GM12878 (cell line): ENCODE measurements around the gene PSMD1. TPM values are rescaled to one million over a fixed set of nuclear protein-coding genes. Genes with fewer than 3 reads are reported as not detected.

Experiments used
- ATAC-seq: fragments of 200-7000 bp; cut with Tn5 transposase; 3 replicates; pipeline ENCODE4 v1.9.1; 2020; ENCODE audit warnings: mild to moderate bottlenecking, moderate library complexity
- BruUV-seq: library from RNA; stranded (reverse); fragments of 400-500 nt; replicated peaks from 2 replicates; lab custom pipeline; 2021; lab: Mats Ljungman, UMichigan
- CTCF ChIA-PET: fragments of 300-600 bp; sonication (Branson Sonifier 250); formaldehyde crosslinking; extraction: SDS; loops from one replicate; lab custom pipeline; 2021; ENCODE audit warnings: inconsistent platforms; lab: Yijun Ruan, JAX
- POLR2A ChIA-PET: fragments of 350-600 bp; formaldehyde crosslinking; extraction: SDS; loops from one replicate; lab custom pipeline; 2021; ENCODE audit warnings: inconsistent platforms; lab: Charles Lee
- RAD21 ChIA-PET: fragments of 300-600 bp; sonication (Branson Sonifier 250); formaldehyde crosslinking; loops from one replicate; lab custom pipeline; 2023; ENCODE audit warnings: antibody characterized with exemption; ENCODE audit not compliant: unreplicated experiment; lab: Charles Lee
- SMC1A ChIA-PET: fragments of 300-600 bp; sonication (Branson Sonifier 250); formaldehyde crosslinking; loops from one replicate; lab custom pipeline; 2023; ENCODE audit not compliant: unreplicated experiment, uncharacterized antibody; lab: Charles Lee
- DNase-seq: peaks from one replicate; pipeline ENCODE4 v3.0.0-alpha.2; 2011; ENCODE audit warnings: low read depth, low spot score
- FAIRE-seq: peaks from 3 replicates; lab custom pipeline; 2011; peaks lifted over from hg19 to GRCh38; lab: Jason Lieb, UNC
- H2AFZ ChIP-seq: 2 replicates; pipeline ENCODE4 v1.6.0; 2011; ENCODE audit warnings: low read depth, low read length, control low read depth; ENCODE audit not compliant: control insufficient read depth
- H3K27ac ChIP-seq: 2 replicates; pipeline ENCODE4 v1.5.1; 2011; ENCODE audit warnings: control low read depth; ENCODE audit not compliant: control insufficient read depth, insufficient read depth
- H3K27me3 ChIP-seq, 2 experiments: replicated peaks in 1 of 2; 2 replicates each; pipeline versions ENCODE4 v1.6.0 to v1.6.1; 2011; ENCODE audit warnings: low read length in 1 of 2; ENCODE audit not compliant: control insufficient read depth in 2 of 2, insufficient read depth in 2 of 2
- H3K36me3 ChIP-seq, 2 experiments: 2 replicates each; pipeline ENCODE4 v1.5.1; 2011; ENCODE audit warnings: low read length in 1 of 2; ENCODE audit not compliant: control insufficient read depth in 2 of 2, insufficient read depth in 2 of 2
- H3K4me1 ChIP-seq: 2 replicates; pipeline ENCODE4 v1.6.1; 2011; ENCODE audit warnings: mild to moderate bottlenecking, low read length, moderate library complexity, mixed read lengths; ENCODE audit not compliant: control insufficient read depth, insufficient read depth
- H3K4me2 ChIP-seq: 2 replicates; pipeline ENCODE4 v1.6.0; 2011; ENCODE audit warnings: control low read depth; ENCODE audit not compliant: control insufficient read depth, insufficient read depth
- H3K4me3 ChIP-seq: fragments of 200-600 bp; sonication (generic); 2 replicates; pipeline ENCODE4 v1.5.1; 2016
- H3K79me2 ChIP-seq: 2 replicates; pipeline ENCODE4 v1.6.0; 2011; ENCODE audit warnings: low read length; ENCODE audit not compliant: control insufficient read depth, insufficient read depth
- H3K9ac ChIP-seq: 2 replicates; pipeline ENCODE4 v1.8.0; 2011; ENCODE audit warnings: low read length, control low read depth, mixed read lengths; ENCODE audit not compliant: control insufficient read depth, insufficient read depth
- H3K9me3 ChIP-seq: replicated peaks from 3 replicates; pipeline ENCODE4 v1.5.1; 2011; ENCODE audit warnings: mild to moderate bottlenecking, low read length; ENCODE audit not compliant: control insufficient read depth, insufficient read depth
- H4K20me1 ChIP-seq: 2 replicates; pipeline ENCODE4 v1.6.0; 2011; ENCODE audit not compliant: control insufficient read depth, insufficient read depth
- BCL3 ChIP-seq: IDR thresholded peaks from 2 replicates; pipeline ENCODE4 v1.6.1; 2011; ENCODE audit warnings: borderline replicate concordance, low read depth, mild to moderate bottlenecking, moderate library complexity, low read length; ENCODE audit not compliant: insufficient read depth, poor library complexity, severe bottlenecking
- CHD1 ChIP-seq: IDR thresholded peaks from 2 replicates; pipeline ENCODE4 v1.6.1; 2012; ENCODE audit warnings: low read depth, low read length, improper control_type of control experiment
- CHD2 ChIP-seq: IDR thresholded peaks from 2 replicates; pipeline ENCODE4 v1.6.1; 2011; ENCODE audit warnings: low read depth, low read length, improper control_type of control experiment, borderline replicate concordance
- DPF2 ChIP-seq: fragments of 450-650 bp; IDR thresholded peaks from 2 replicates; pipeline ENCODE4 v1.6.1; 2017; ENCODE audit warnings: mild to moderate bottlenecking
- ETV6 ChIP-seq, 2 experiments: fragments of 450-650 bp in 1 of 2; IDR thresholded peaks in 1 of 2; conservative IDR thresholded peaks in 1 of 2; 2 replicates each; pipeline ENCODE4 v1.6.1; 2014; ENCODE audit warnings: antibody characterized with exemption in 1 of 2, borderline replicate concordance in 1 of 2, low read depth in 1 of 2, mild to moderate bottlenecking in 1 of 2, moderate library complexity in 1 of 2
- HDAC2 ChIP-seq: fragments of 200-600 bp; sonication (generic); IDR thresholded peaks from 2 replicates; pipeline ENCODE4 v1.6.1; 2017
- IRF5 ChIP-seq: fragments of 450-650 bp; IDR thresholded peaks from 2 replicates; pipeline ENCODE4 v1.6.1; 2017; ENCODE audit warnings: borderline replicate concordance
- KAT2A ChIP-seq: conservative IDR thresholded peaks from 2 replicates; pipeline ENCODE4 v1.6.1; 2011; ENCODE audit warnings: low read depth, low read length; ENCODE audit not compliant: control insufficient read depth
- SIX5 ChIP-seq: IDR thresholded peaks from 2 replicates; pipeline ENCODE4 v1.6.1; 2011; ENCODE audit warnings: mild to moderate bottlenecking, low read depth, low read length, moderate library complexity; ENCODE audit not compliant: severe bottlenecking
- SUPT20H ChIP-seq: IDR thresholded peaks from 2 replicates; pipeline ENCODE4 v1.6.1; 2011; ENCODE audit warnings: low read depth, mild to moderate bottlenecking, low read length, moderate library complexity, borderline replicate concordance; ENCODE audit not compliant: control insufficient read depth
- USF1 ChIP-seq: IDR thresholded peaks from 2 replicates; pipeline ENCODE4 v1.6.1; 2011; ENCODE audit warnings: borderline replicate concordance, low read depth, mild to moderate bottlenecking, moderate library complexity, mixed read lengths, low read length; ENCODE audit not compliant: insufficient read depth; ENCODE audit errors: extremely low read length
- YY1 ChIP-seq: IDR thresholded peaks from 2 replicates; pipeline ENCODE4 v1.6.1; 2011; ENCODE audit warnings: low read depth, mild to moderate bottlenecking, low read length
- WGBS: methylation state at CpG from one replicate; pipeline ENCODE4 v1.1.6; 2016; ENCODE audit warnings: low lambda C conversion rate; ENCODE audit not compliant: insufficient replicate concordance, insufficient coverage; ENCODE audit errors: missing lambda C conversion rate; 5-methylcytosine and 5-hydroxymethylcytosine counted together
- in situ Hi-C: fragments of 300-500 bp; cut with MboI; formaldehyde crosslinking; loops from 9 replicates; pipeline ENCODE4 v1.14.3; 2018; ENCODE audit warnings: mixed read lengths
- intact Hi-C: fragments of 100-400 bp; cut with micrococcal nuclease; formaldehyde crosslinking; loops from one replicate; pipeline ENCODE4 v1.14.2; 2022; ENCODE audit not compliant: unreplicated experiment
- polyA plus RNA-seq, 11 experiments: library from polyadenylated mRNA; depleted of rRNA in 4 of 11; unstranded in 6 of 11; stranded (reverse) in 5 of 11; fragments of >200 nt; fragmentation: Nextera tagmentation in 4 of 11; fragmentation: Illumina TruSeq in 1 of 11; extraction: Ambion mirVana in 4 of 11; extraction: Trizol in 1 of 11; gene quantifications; 1 replicate in 1 of 11; 2 replicates in 10 of 11; pipeline versions ENCODE4 v1.2.1 to v1.2.3, GENCODE V29; 2011 to 2016; ENCODE audit warnings: inconsistent platforms in 2 of 11, missing spikeins in 2 of 11, low read depth in 1 of 11
- total RNA-seq, 4 experiments: library from RNA; depleted of rRNA in 3 of 4; stranded (reverse); fragments of >200 nt in 3 of 4; fragmentation: Illumina TruSeq in 1 of 4; extraction: Trizol in 1 of 4; gene quantifications; 2 replicates each; pipeline versions ENCODE4 v1.2.1 to v1.2.3, GENCODE V29; 2013 to 2021

Gene PSMD1
- total and polyA plus RNA-seq, 10 of the 15 experiments (the other 5 are each of a cell fraction or from before 2014, with no cell fraction given), result 87.4 to 220 (median 139) TPM

- POLR2A ChIA-PET, result interaction anchor here (0.7 kb wide), 1 partner anchor 13 kb away, joined by 3 read pairs; no protein-coding TSS in a partner anchor
- in situ Hi-C loops (no loop called here), intact Hi-C loops (no loop called here)
- Histone ChIP-seq H3K9me3 (no peaks in the 10 kb centered on the region), H3K36me3 (no peaks in the 10 kb centered on the region; a peak in 1 of 4 replicates), H3K79me2 (no peaks in the 10 kb centered on the region; the same call in 1 of the 2 replicates), H3K4me2 (no peak overlapping the region), H3K27me3 (no peaks in the 10 kb centered on the region), H3K9ac (no peak overlapping the region), H3K27ac (no peak overlapping the region), H3K4me3 (no peak overlapping the region), H3K4me1 (peaks cover 8% of the 10 kb centered on the region), H2AFZ (no peak overlapping the region), H4K20me1 (no peaks in the 10 kb centered on the region)
- FAIRE-seq, result no peak
- CTCF ChIA-PET, result interaction anchor here (1.0 to 2.1 kb wide), 6 partner anchors 17 to 324 kb away, joined by 3 to 10 read pairs (median 4); no protein-coding TSS in a partner anchor
- 92% methylated on average over 1 of the region's 1 CpG for WGBS
- no TSS peak for BruUV-seq
- RAD21 ChIA-PET, result interaction anchor here (1.5 to 2.7 kb wide), 2 partner anchors 24 to 52 kb away, joined by 4 to 13 read pairs; no protein-coding TSS in a partner anchor
- SMC1A ChIA-PET, result interaction anchor here (0.5 to 2.6 kb wide), 6 partner anchors 9 to 278 kb away, joined by 3 to 12 read pairs (median 4); no protein-coding TSS in a partner anchor
- ATAC-seq, result no peak
- DNase-seq, result no peak
- TF ChIP-seq DPF2 (no peak), CHD1 (no peak), ETV6 (conservative IDR thresholded peaks at IDR 0.05 in 1 of 2, IDR thresholded peaks at IDR 0.05 in 1 of 2; ENCODE audit: borderline replicate concordance in 1 of 2, low read depth in 1 of 2) (no peak), YY1 (no peak), USF1 (no peak), SIX5 (no peak), BCL3 (no peak), KAT2A (no peak), HDAC2 (no peak), IRF5 (no peak), SUPT20H (no peak), CHD2 (no peak)
- TF ChIP-seq, all 136 proteins: peak for 0
Observed at GRCh38 chr2:231127936-231128335, 71.3 kb downstream of the PSMD1 start.
